Effector CD8-positive, alpha-beta T cell (primary cell): Measurements from ENCODE around the gene COL18A1.

ENCODE experiments used
- DNase-seq: peaks from one replicate; lab custom pipeline; 2025; lab: John Stamatoyannopoulos, UW

Gene COL18A1

GRCh38 chr21:45468051-45468970, 63.3 kb downstream of the COL18A1 start:
- no peak for DNase-seq

- no peak for DNase-seq
Measured at GRCh38 chr21:45468971-45469272, 64.0 kb downstream of the COL18A1 start.

- no peak for DNase-seq
Measured at GRCh38 chr21:45469273-45470086, 64.5 kb downstream of the COL18A1 start.

- DNase-seq = no peak
Measured at GRCh38 chr21:45470087-45470515, 65.1 kb downstream of the COL18A1 start.

- no peak for DNase-seq
Measured at GRCh38 chr21:45470773-45471524, 66.0 kb downstream of the COL18A1 start.

GRCh38 chr21:45471525-45472221, 66.7 kb downstream of the COL18A1 start:
- no peak for DNase-seq

- DNase-seq = no peak
Measured at GRCh38 chr21:45472445-45473365, 67.7 kb downstream of the COL18A1 start.

- no peak for DNase-seq
Measured at GRCh38 chr21:45473496-45474322, 68.7 kb downstream of the COL18A1 start.

GRCh38 chr21:45474323-45474950, 69.5 kb downstream of the COL18A1 start:
- no peak for DNase-seq

DNA sequence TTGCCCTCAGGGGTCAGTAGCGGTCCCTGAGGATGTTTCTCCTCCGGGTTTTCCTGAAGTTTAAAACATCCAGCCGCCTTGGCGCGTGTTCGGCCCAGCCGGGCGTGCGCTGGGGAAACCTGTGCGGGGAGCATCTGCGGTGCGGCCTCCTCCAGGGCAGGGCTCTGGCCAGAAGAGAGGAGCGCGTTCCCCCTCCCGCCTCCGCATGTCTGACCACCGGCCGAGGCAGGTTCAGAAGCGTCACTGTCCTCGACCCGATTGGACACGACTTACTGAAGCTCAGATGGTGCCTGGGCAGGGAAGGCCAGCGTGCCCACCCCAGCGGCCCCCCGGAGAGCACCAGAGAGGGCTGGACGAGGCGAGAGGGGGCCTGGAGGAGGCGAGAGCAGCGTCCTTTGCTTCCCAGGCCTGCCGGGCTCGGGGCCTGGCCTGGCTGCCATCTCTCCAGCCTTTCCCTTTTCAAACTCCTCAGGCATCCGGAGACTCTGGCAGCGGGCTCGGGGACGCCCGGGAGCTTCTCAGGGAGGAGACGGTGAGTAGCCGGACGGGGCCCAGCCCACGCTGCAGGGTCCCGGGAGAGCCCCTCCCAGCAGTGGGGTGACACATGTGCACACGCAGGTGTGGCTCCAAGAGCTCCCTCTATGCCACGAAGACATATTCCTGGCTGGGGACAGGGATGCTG, 70.2 kb downstream of the COL18A1 start:
- no peak for DNase-seq

- DNase-seq = no peak
Measured at GRCh38 chr21:45475797-45476570, 71.0 kb downstream of the COL18A1 start.

GRCh38 chr21:45476582-45476981, 71.6 kb downstream of the COL18A1 start:
- DNase-seq = no peak

DNA sequence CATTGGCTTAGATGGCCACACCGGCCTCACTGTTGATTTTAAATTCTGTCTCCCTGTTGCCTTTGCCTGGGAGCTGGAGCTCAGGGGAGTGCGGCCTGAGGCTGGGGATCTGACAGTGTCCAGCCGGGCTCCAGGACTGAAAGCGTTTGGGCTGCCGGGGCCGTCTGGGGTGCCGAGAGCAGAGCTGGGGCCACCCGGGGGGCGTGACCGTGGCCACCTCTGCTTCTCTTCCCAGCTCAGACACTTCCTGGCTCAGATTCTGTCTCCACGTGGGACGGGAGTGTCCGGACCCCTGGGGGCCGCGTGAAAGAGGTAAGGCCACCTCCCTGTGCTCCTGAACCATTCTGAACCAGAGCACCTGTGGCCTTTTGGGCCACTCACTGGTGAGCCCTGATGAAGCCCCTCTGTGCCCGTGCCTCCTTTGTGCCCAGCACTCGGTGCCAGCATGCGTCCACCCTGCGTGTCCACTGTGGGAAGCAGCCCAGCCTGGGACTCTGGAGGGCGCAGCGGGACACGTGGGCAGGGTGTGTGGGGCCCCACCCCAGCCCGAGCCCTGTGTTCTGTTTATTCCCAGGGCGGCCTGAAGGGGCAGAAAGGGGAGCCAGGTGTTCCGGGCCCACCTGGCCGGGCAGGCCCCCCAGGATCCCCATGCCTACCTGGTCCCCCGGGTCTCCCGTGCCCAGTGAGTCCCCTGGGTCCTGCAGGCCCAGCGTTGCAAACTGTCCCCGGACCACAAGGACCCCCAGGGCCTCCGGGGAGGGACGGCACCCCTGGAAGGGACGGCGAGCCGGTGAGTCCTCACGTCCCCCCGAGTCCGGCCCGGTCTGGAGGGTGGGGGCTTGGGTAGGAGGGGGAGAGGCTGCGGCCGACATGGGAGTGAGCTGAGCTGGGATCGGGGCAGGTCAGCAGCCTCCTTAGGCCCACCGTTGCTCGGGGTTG, 72.5 kb downstream of the COL18A1 start:
- DNase-seq = no peak

- peak; percentile 72 for DNase-seq
Measured at GRCh38 chr21:45478115-45478801, 73.3 kb downstream of the COL18A1 start.

DNA sequence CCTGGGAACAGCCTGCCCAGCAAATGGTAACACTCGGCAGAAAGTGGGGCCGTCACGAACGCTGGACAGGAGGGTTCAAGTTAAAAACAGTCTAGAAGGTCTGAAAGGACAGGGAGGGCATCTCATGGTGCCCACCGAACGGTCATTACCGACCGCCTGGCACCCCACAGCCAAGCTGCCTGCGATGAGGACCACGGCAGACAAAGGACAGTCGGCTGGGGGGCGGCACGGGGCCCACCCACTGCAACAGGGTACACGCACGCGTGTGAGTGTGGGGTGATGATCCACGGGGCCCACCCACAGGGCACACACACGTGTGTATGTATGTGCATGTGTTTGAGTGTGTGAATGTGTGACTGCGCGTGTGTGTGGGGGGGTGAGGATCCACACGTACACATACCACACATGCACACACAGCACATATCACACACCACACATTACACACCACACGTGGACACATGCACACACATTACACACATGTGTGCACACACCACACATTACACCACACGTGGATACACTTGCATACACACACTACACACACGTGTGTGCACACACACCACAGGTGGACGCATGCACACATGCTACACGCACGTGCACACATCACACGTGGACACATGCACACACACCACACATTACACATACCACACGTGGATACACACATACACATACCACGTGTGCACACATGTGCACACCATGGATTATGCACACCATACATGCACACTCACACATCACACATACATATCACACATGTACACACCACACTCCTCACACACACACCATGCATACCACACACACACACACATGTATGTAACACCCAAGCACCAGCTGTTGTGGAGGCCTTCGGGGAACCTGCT, 74.1 kb downstream of the COL18A1 start:
- DNase-seq = no peak
